ENCODE measurements around the gene MYO7A. TPM values are rescaled to one million over a fixed set of nuclear protein-coding genes. Genes with fewer than 3 reads are reported as not detected.

MYO7A gene
- total and polyA plus RNA-seq, 2 donors (not counting 1 experiment from before 2014, with no cell fraction given), result 0.03 to 0.07 TPM

DNA sequence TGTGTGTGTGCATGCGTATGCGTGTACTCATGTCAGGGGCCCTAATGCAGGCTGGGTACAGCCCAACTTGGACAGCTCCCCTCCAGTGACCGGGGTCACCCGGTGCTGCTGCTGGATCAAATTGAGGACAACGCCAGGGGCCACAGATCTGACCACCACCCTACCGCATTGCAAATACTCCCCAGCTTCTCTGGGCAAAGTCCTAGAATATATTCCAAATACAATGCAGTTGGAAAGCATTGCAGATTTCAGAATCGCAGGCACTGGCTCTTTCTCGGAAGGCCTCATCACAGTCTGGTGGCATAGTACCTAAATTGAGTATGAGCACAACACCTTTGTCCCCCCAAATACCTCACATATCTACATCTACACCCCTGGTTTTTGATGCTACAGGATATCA, 43.2 kb downstream of the MYO7A start:
- TF ChIP-seq EZH2 (IDR thresholded peaks at IDR 0.05; ENCODE audit: borderline replicate concordance, insufficient read depth, low read depth, low read length, poor library complexity, severe bottlenecking), result no peak
- TF ChIP-seq, protein P1, sequence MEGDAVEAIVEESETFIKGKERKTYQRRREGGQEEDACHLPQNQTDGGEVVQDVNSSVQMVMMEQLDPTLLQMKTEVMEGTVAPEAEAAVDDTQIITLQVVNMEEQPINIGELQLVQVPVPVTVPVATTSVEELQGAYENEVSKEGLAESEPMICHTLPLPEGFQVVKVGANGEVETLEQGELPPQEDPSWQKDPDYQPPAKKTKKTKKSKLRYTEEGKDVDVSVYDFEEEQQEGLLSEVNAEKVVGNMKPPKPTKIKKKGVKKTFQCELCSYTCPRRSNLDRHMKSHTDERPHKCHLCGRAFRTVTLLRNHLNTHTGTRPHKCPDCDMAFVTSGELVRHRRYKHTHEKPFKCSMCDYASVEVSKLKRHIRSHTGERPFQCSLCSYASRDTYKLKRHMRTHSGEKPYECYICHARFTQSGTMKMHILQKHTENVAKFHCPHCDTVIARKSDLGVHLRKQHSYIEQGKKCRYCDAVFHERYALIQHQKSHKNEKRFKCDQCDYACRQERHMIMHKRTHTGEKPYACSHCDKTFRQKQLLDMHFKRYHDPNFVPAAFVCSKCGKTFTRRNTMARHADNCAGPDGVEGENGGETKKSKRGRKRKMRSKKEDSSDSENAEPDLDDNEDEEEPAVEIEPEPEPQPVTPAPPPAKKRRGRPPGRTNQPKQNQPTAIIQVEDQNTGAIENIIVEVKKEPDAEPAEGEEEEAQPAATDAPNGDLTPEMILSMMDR (IDR thresholded peaks at IDR 0.05), result no peak
- peaks cover 0 to 10% of the 10 kb centered on the region in 2 donors for H3K4me1 ChIP-seq (ENCODE audit: control insufficient read depth in 2 of 2, insufficient read depth in 2 of 2, low read length in 2 of 2)

DNA sequence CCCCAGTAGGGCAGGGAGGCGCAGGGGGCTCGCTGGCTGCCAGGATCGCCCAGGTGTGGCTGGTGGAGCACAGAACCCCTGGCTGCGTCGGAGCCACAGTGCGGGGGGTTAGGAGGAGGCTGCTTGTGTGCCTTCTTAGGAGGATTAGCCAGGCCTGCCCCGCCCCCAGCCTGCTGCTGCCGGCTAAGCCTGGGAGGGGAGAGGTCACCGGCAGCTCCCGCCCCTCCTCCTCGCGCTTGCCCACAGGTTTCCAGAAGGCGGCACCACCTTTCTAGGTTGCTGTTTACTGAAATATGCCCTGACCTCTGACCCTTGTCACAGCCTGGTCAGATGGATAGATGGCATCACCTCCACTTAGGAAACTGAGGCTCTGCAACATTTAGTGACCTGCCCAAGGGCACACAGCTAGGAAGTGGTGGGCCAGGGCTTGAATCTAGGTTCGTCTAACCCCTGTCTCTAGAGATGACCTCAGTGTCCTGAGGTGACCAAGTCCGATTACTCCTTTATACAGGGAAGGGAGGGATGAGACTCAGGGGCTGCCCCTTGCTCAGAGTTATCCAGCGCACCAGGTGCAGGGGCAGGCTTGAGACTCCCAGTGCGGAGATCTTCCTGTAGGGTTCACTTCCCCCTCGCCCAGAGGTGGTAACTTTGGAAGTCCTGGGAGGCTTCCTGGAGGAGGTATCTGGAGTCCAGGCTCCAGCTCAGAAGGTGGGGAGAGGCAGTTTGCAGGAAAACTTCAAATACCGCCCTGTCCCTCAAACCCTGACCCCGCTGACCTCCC, 44.0 kb downstream of the MYO7A start:
- intact Hi-C loops (cut with micrococcal nuclease), result no loop called here
- no peaks in the 10 kb centered on the region for H3K36me3 ChIP-seq (replicated peaks in 1 of 2; ENCODE audit: control extremely low read depth in 1 of 2, control insufficient read depth in 1 of 2, extremely low read depth in 1 of 2, insufficient read depth in 2 of 2, low read length in 1 of 2)
- WGBS (ENCODE audit: insufficient coverage), result 96% methylated on average over 16 of the region's 20 CpGs
- Mint-ChIP-seq H3K27me3 (no peaks in the 10 kb centered on the region), H3K4me3 (no peak overlapping the region), H3K4me1 (peaks cover 15% of the 10 kb centered on the region), H3K9me3 (ENCODE audit: insufficient read depth) (no peaks in the 10 kb centered on the region), H3K27ac (no peak overlapping the region)
- H2AFZ ChIP-seq (ENCODE audit: insufficient read depth, low read depth, low read length, poor library complexity, severe bottlenecking), result no peak overlapping the region
- H3K9me3 ChIP-seq (ENCODE audit: control extremely low read depth in 1 of 3, control insufficient read depth in 2 of 3, insufficient read depth in 1 of 3, low read length in 2 of 3), result no peaks in the 10 kb centered on the region
- no peak overlapping the region for H3K9ac ChIP-seq (ENCODE audit: low read length)
- CTCF ChIA-PET, result no interaction called here
- no peak for DNase-seq
- H3K79me2 ChIP-seq (ENCODE audit: control insufficient read depth, insufficient read depth, low read length), result no peaks in the 10 kb centered on the region
- no peak overlapping the region for H3K27ac ChIP-seq (ENCODE audit: low read length in 2 of 2)
- peaks cover 0 to 11% of the 10 kb centered on the region in 2 donors for H3K4me1 ChIP-seq (ENCODE audit: control insufficient read depth in 2 of 2, insufficient read depth in 2 of 2, low read length in 2 of 2)
- H4K20me1 ChIP-seq (ENCODE audit: control insufficient read depth, insufficient read depth, low read length, poor library complexity, severe bottlenecking), result no peaks in the 10 kb centered on the region
- no peaks in the 10 kb centered on the region for H3K27me3 ChIP-seq (replicated peaks in 1 of 4; ENCODE audit: control extremely low read depth in 1 of 4, control insufficient read depth in 3 of 4, insufficient read depth in 4 of 4, low read length in 3 of 4)
- no peak for ATAC-seq (ENCODE audit: low read depth)
- no peak overlapping the region for H3K4me3 ChIP-seq (ENCODE audit: control extremely low read depth in 1 of 5, extremely low read depth in 1 of 5, insufficient read depth in 1 of 5, low read depth in 2 of 5, low read length in 4 of 5)
- TF ChIP-seq EZH2 (IDR thresholded peaks at IDR 0.05; ENCODE audit: borderline replicate concordance, insufficient read depth, low read depth, low read length, poor library complexity, severe bottlenecking), result no peak
- TF ChIP-seq, protein P1 (IDR thresholded peaks at IDR 0.05), result no peak
- POLR2A ChIA-PET, result no interaction called here
- H3K4me2 ChIP-seq (replicated peaks; ENCODE audit: low read depth, low read length, poor library complexity, severe bottlenecking), result no peak overlapping the region

More for the DNA sequence above, 43.2 kb downstream of the MYO7A start:
- H3K4me1 Mint-ChIP-seq, result peaks cover 11% of the 10 kb centered on the region
- no peak overlapping the region for H3K27ac ChIP-seq (ENCODE audit: low read length in 2 of 2)
- H4K20me1 ChIP-seq (ENCODE audit: control insufficient read depth, insufficient read depth, low read length, poor library complexity, severe bottlenecking), result no peaks in the 10 kb centered on the region
- H3K27me3 ChIP-seq (replicated peaks in 1 of 4; ENCODE audit: control extremely low read depth in 1 of 4, control insufficient read depth in 3 of 4, insufficient read depth in 4 of 4, low read length in 3 of 4), result no peaks in the 10 kb centered on the region
- no peaks in the 10 kb centered on the region for H3K27me3 Mint-ChIP-seq
- DNase-seq (no peak), ATAC-seq (ENCODE audit: low read depth) (no peak)
- H3K27ac Mint-ChIP-seq, result no peak overlapping the region
- ChIA-PET POLR2A (no interaction called here), CTCF (no interaction called here)
- no peak overlapping the region for H2AFZ ChIP-seq (ENCODE audit: insufficient read depth, low read depth, low read length, poor library complexity, severe bottlenecking)
- no peak overlapping the region for H3K4me3 Mint-ChIP-seq
- no peaks in the 10 kb centered on the region for H3K79me2 ChIP-seq (ENCODE audit: control insufficient read depth, insufficient read depth, low read length)
- H3K9me3 ChIP-seq (ENCODE audit: control extremely low read depth in 1 of 3, control insufficient read depth in 2 of 3, insufficient read depth in 1 of 3, low read length in 2 of 3), result no peaks in the 10 kb centered on the region
- H3K9me3 Mint-ChIP-seq (ENCODE audit: insufficient read depth), result no peaks in the 10 kb centered on the region
- intact Hi-C loops (cut with micrococcal nuclease), result no loop called here
- no peak overlapping the region for H3K4me3 ChIP-seq (ENCODE audit: control extremely low read depth in 1 of 5, extremely low read depth in 1 of 5, insufficient read depth in 1 of 5, low read depth in 2 of 5, low read length in 4 of 5)
- H3K4me2 ChIP-seq (replicated peaks; ENCODE audit: low read depth, low read length, poor library complexity, severe bottlenecking), result no peak overlapping the region
- no peak overlapping the region for H3K9ac ChIP-seq (ENCODE audit: low read length)
- WGBS (ENCODE audit: insufficient coverage), result 95% methylated on average over 6 of the region's 8 CpGs
- no peaks in the 10 kb centered on the region for H3K36me3 ChIP-seq (replicated peaks in 1 of 2; ENCODE audit: control extremely low read depth in 1 of 2, control insufficient read depth in 1 of 2, extremely low read depth in 1 of 2, insufficient read depth in 2 of 2, low read length in 1 of 2)
